GM12864 (cell line): ENCODE results near the gene LTO1.

Experiments
- DNase-seq: peaks from one replicate; pipeline ENCODE4 v3.0.0-alpha.2; 2011; ENCODE audit warnings: low read depth
- H3K4me3 ChIP-seq: 2 replicates; pipeline ENCODE4 v1.5.1; 2011; ENCODE audit warnings: mild to moderate bottlenecking, low read depth, low read length, control low read depth
- CTCF ChIP-seq: IDR thresholded peaks from 2 replicates; pipeline ENCODE4 v1.5.1; 2011; ENCODE audit warnings: low read depth, mild to moderate bottlenecking, moderate library complexity, low read length, control low read depth, inconsistent platforms; ENCODE audit errors: missing control alignments

LTO1 gene

GRCh38 chr11:69649576-69649900, 25.6 kb downstream of the LTO1 start:
- no peak overlapping the region for H3K4me3 ChIP-seq
- no peak for DNase-seq
- TF ChIP-seq CTCF, result no peak

- no peak for DNase-seq
- no peak overlapping the region for H3K4me3 ChIP-seq
- no peak for TF ChIP-seq CTCF
These were observed 26.2 kb downstream of the LTO1 start for GRCh38 chr11:69648679-69649575.

DNA sequence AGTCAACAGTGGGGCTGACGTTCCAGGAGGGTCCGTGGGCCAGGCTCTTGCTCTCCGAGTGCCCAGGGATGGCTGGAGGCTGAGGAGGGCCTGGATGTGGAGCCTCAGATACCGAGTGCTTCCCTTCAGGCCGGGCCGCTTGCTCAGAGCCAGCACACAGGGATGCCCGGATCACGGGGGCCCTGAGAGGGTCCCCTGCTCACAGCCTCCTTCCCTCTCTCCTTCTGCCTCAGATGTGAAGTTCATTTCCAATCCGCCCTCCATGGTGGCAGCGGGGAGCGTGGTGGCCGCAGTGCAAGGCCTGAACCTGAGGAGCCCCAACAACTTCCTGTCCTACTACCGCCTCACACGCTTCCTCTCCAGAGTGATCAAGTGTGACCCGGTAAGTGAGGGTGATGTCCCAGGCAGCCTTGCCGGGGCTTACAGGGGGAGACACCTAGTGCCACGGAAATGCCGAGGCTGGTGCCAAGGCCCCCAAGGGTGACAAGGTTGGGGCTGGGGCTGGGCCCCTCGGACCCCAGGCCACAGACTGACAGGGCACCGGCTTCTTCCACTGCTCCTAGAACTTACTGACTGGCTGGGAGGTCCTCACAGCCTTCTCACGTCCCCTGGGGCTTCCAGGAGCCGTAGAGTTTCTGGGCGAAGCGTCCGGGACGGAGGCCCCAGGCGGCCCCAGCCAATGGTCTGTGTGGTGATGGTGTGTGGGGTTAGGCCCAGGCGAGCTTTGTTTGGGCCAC, 27.2 kb downstream of the LTO1 start:
- TF ChIP-seq CTCF, result no peak
- H3K4me3 ChIP-seq, result no peak overlapping the region
- no peak for DNase-seq

DNA sequence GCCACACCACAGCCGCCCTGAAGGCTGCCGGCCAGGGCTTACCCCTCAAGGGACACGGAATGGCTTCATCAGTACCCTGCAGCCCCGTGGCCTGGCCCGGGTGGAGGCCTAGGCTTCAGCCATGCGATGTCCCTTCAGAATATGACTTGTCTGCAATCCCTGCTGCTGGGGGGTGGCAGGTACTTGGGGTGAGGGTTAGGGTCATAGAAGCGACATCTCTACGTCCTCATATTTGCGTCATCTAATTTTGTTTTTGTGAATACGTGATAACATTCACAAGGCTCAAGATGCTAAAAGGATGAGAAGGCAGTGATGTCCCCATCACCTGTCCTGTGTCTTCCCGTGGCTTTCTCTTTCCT, 27.8 kb downstream of the LTO1 start:
- H3K4me3 ChIP-seq, result no peak overlapping the region
- no peak for DNase-seq
- TF ChIP-seq CTCF, result no peak

- H3K4me3 ChIP-seq, result no peak overlapping the region
- no peak for DNase-seq
These were observed 28.4 kb downstream of the LTO1 start for GRCh38 chr11:69646493-69647389.

More at GRCh38 chr11:69646493-69647389, 28.4 kb downstream of the LTO1 start:
- no peak for TF ChIP-seq CTCF
